Ishikawa (cell line): ENCODE data around the gene TMEM205.

Source experiments
- CREB1 ChIP-seq: IDR thresholded peaks from 2 replicates; pipeline ENCODE4 v1.6.1; 2012; ENCODE audit warnings: low read depth
- EP300 ChIP-seq: IDR thresholded peaks from 2 replicates; pipeline ENCODE4 v1.6.1; 2012; ENCODE audit warnings: borderline replicate concordance
- RAD21 ChIP-seq: IDR thresholded peaks from 2 replicates; pipeline ENCODE4 v1.6.1; 2012; ENCODE audit warnings: low read depth
- YY1 ChIP-seq: IDR thresholded peaks from 2 replicates; pipeline ENCODE4 v1.6.1; 2012; ENCODE audit warnings: low read depth
- TF ChIP-seq, protein P1 (sequence below): IDR thresholded peaks from 2 replicates; pipeline ENCODE4 v1.6.1; 2012; ENCODE audit warnings: low read depth, mild to moderate bottlenecking

DNA sequence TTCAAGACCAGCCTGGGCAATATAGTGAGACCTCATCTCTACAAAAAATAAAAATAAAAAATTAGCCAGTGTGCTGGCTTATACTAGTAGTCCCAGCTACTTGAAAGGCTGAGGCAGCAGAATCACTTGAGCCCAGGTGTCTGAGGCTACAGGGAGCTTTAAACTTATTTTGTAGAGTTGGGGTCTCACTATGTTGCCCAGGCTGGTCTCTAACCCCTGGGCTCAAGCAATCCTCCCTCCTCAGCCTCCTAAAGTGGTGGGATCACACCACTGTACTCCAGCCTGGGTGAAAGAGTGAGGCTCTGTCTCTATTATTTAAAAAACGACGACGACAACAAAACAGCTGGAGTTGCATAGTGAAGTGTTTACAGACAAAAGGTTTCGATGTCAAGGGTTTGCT lies 14.6 kb downstream of the TMEM205 start:
- TF ChIP-seq CREB1 (no peak), RAD21 (no peak), YY1 (no peak), EP300 (no peak)
- TF ChIP-seq, protein P1, sequence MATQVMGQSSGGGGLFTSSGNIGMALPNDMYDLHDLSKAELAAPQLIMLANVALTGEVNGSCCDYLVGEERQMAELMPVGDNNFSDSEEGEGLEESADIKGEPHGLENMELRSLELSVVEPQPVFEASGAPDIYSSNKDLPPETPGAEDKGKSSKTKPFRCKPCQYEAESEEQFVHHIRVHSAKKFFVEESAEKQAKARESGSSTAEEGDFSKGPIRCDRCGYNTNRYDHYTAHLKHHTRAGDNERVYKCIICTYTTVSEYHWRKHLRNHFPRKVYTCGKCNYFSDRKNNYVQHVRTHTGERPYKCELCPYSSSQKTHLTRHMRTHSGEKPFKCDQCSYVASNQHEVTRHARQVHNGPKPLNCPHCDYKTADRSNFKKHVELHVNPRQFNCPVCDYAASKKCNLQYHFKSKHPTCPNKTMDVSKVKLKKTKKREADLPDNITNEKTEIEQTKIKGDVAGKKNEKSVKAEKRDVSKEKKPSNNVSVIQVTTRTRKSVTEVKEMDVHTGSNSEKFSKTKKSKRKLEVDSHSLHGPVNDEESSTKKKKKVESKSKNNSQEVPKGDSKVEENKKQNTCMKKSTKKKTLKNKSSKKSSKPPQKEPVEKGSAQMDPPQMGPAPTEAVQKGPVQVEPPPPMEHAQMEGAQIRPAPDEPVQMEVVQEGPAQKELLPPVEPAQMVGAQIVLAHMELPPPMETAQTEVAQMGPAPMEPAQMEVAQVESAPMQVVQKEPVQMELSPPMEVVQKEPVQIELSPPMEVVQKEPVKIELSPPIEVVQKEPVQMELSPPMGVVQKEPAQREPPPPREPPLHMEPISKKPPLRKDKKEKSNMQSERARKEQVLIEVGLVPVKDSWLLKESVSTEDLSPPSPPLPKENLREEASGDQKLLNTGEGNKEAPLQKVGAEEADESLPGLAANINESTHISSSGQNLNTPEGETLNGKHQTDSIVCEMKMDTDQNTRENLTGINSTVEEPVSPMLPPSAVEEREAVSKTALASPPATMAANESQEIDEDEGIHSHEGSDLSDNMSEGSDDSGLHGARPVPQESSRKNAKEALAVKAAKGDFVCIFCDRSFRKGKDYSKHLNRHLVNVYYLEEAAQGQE: no peak
